ENCODE results near the gene SKA3.

Gene SKA3

GRCh38 chr13:21109168-21109567, 67.2 kb downstream of the SKA3 start:
- DNase-seq = no peak

- no peak for DNase-seq
Observed at GRCh38 chr13:21106089-21106488, 70.3 kb downstream of the SKA3 start.

GRCh38 chr13:21104199-21105019, 71.9 kb downstream of the SKA3 start:
- DNase-seq = no peak

Measured in activated CD4-positive, alpha-beta T cell treated with anti-CD3 and anti-CD28 coated beads for 48 hours (primary cell).